Activated CD4-positive, alpha-beta T cell treated with anti-CD3 and anti-CD28 coated beads, Interleukin-10, Interleukin-2, amounts not matched to agents 100 ng/mL and 50 ng/mL, durations not matched to agents 16 hours and 8 hours (primary cell): Measurements from ENCODE around the gene UMODL1.
A peak's percentile ranks its signal among the peaks of the same experiment; 100 is the strongest.
"Not testable (repeated sequence)": the region's sequence is repeated elsewhere in the genome, so short reads cannot be mapped to it uniquely, and the experiment has no call there.

Source experiments
- DNase-seq: peaks from one replicate; pipeline ENCODE4 v3.0.0-alpha.2; 2020

The UMODL1 gene

GRCh38 chr21:42061986-42062235, 9.2 kb upstream of the UMODL1 start:
- no peak for DNase-seq

- peak; percentile 83 for DNase-seq
These were observed 8.7 kb upstream of the UMODL1 start for GRCh38 chr21:42062236-42063022.

GRCh38 chr21:42063191-42063570, 7.9 kb upstream of the UMODL1 start:
- DNase-seq, result peak; percentile 14

GRCh38 chr21:42063571-42064521, 7.3 kb upstream of the UMODL1 start:
- peak; percentile 58 for DNase-seq

- no peak for DNase-seq
These were observed 4.6 kb upstream of the UMODL1 start for GRCh38 chr21:42066521-42066920.

GRCh38 chr21:42067531-42068255, 3.4 kb upstream of the UMODL1 start:
- DNase-seq, result no peak

- no peak for DNase-seq
These were observed 2.9 kb upstream of the UMODL1 start for GRCh38 chr21:42068256-42068545.

GRCh38 chr21:42068592-42068991, 2.5 kb upstream of the UMODL1 start:
- no peak for DNase-seq

GRCh38 chr21:42069327-42069726, 1.8 kb upstream of the UMODL1 start:
- no peak for DNase-seq

GRCh38 chr21:42069843-42070242, 1.3 kb upstream of the UMODL1 start:
- no peak for DNase-seq

- no peak for DNase-seq
These were observed 2.3 kb downstream of the UMODL1 start for GRCh38 chr21:42073145-42074099.

- no peak for DNase-seq
These were observed 4.8 kb downstream of the UMODL1 start for GRCh38 chr21:42075686-42076471.

- not testable (repeated sequence) for DNase-seq
These were observed 6.6 kb downstream of the UMODL1 start for GRCh38 chr21:42077685-42078238.

GRCh38 chr21:42078247-42079007, 7.3 kb downstream of the UMODL1 start:
- not testable (repeated sequence) for DNase-seq

- DNase-seq, result no peak
These were observed 8.2 kb downstream of the UMODL1 start for GRCh38 chr21:42079008-42079938.

- no peak for DNase-seq
These were observed 9.0 kb downstream of the UMODL1 start for GRCh38 chr21:42079939-42080787.

GRCh38 chr21:42080788-42081083, 9.6 kb downstream of the UMODL1 start:
- DNase-seq, result no peak

- no peak for DNase-seq
These were observed 10.0 kb downstream of the UMODL1 start for GRCh38 chr21:42081138-42081537.

- no peak for DNase-seq
These were observed 10.8 kb downstream of the UMODL1 start for GRCh38 chr21:42081931-42082381.
